PC-3 (cell line): ENCODE data around the gene ZIC2.

Source experiments
- EZH2 ChIP-seq: fragments of 300-600 bp; sonication (generic); IDR thresholded peaks from one replicate; pipeline ENCODE4 v1.6.1; 2017; ENCODE audit warnings: antibody characterized with exemption, mild to moderate bottlenecking, low read length; ENCODE audit not compliant: unreplicated experiment
- EZH2phosphoT487 ChIP-seq: fragments of 300-600 bp; sonication (generic); IDR thresholded peaks from 2 replicates; pipeline ENCODE4 v1.6.1; 2018; ENCODE audit warnings: mild to moderate bottlenecking, antibody characterized with exemption, low read length, borderline replicate concordance
- TF ChIP-seq, protein P1 (sequence below): fragments of 300-600 bp; sonication (generic); conservative IDR thresholded peaks from 2 replicates; pipeline ENCODE4 v1.5.1; 2017; ENCODE audit warnings: antibody characterized with exemption, low read depth, mild to moderate bottlenecking, low read length

DNA sequence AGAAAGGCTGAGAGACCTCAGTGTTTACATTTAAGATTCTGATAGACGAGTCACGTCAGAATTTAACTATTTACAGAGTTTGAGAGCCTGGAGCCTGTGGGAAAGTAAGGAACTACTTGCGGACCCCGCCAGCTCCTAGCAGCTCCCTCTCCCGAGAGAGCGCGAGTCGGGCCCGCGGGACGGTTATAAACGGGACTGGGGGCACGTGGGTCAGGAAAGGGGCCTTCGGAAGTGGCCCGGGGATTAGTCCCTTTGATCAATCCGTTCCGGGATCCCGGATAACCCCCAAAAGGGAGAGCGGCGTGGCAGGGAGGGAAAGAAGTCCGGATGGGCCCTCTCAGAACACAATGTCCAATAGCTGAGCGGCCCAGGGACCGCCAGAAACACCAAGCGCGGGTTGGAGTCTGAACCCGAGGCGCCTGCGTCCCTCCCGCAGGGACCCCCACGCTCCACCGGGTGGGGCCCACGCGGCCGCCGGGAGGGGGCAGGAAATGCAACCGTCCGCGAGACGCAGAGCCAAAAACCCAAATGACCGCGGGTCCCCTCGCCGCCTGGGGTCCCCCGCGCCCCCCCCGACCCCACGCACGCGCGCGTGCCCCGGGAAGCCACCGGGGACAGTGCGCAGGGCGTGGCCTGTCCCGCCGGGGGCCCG is 13.6 kb upstream of the ZIC2 start:
- TF ChIP-seq, protein P1, sequence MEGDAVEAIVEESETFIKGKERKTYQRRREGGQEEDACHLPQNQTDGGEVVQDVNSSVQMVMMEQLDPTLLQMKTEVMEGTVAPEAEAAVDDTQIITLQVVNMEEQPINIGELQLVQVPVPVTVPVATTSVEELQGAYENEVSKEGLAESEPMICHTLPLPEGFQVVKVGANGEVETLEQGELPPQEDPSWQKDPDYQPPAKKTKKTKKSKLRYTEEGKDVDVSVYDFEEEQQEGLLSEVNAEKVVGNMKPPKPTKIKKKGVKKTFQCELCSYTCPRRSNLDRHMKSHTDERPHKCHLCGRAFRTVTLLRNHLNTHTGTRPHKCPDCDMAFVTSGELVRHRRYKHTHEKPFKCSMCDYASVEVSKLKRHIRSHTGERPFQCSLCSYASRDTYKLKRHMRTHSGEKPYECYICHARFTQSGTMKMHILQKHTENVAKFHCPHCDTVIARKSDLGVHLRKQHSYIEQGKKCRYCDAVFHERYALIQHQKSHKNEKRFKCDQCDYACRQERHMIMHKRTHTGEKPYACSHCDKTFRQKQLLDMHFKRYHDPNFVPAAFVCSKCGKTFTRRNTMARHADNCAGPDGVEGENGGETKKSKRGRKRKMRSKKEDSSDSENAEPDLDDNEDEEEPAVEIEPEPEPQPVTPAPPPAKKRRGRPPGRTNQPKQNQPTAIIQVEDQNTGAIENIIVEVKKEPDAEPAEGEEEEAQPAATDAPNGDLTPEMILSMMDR = no peak
- TF ChIP-seq EZH2 (no peak), EZH2phosphoT487 (no peak)
